Measurements from ENCODE around the gene TLR8. TPM values are rescaled to one million over a fixed set of nuclear protein-coding genes. Genes with fewer than 3 reads are reported as not detected.

The TLR8 gene
- total and polyA plus RNA-seq, 10 of the 15 experiments (the other 5 are each of a cell fraction or from before 2014, with no cell fraction given): 0.04 TPM; not detected in 9

GRCh38 chrX:12970691-12971202 is 64.3 kb downstream of the TLR8 start (continued):
- no peak for TF ChIP-seq LARP7 (IDR thresholded peaks at IDR 0.05)
- TF ChIP-seq RAD21 (IDR thresholded peaks at IDR 0.05; ENCODE audit: insufficient read depth, low read depth, low read length): peak; percentile 31; the same call in 1 of the 2 replicates
- TF ChIP-seq SIN3A (IDR thresholded peaks at IDR 0.05; ENCODE audit: low read depth, low read length): no peak
- TF ChIP-seq ZZZ3 (IDR thresholded peaks at IDR 0.05; ENCODE audit: control insufficient read depth, insufficient read length, low read depth): no peak
- no peak for TF ChIP-seq ASH2L (IDR thresholded peaks at IDR 0.05; ENCODE audit: borderline replicate concordance, low read depth)
- TF ChIP-seq BACH1 (IDR thresholded peaks at IDR 0.05; ENCODE audit: borderline replicate concordance): no peak
- no peak for TF ChIP-seq NBN (IDR thresholded peaks at IDR 0.05)
- TF ChIP-seq HDAC2 (IDR thresholded peaks at IDR 0.05): no peak
- 0 out of 2 replicates have a peak, but pooled peaks have one; percentile 27 for TF ChIP-seq TAF1 (IDR thresholded peaks at IDR 0.05; ENCODE audit: borderline replicate concordance, low read depth, low read length)
- TF ChIP-seq ZNF24 (IDR thresholded peaks at IDR 0.05): no peak
- TF ChIP-seq NR2F1 (conservative IDR thresholded peaks at IDR 0.05): no peak
- no peak for TF ChIP-seq IRF4 (IDR thresholded peaks at IDR 0.05; ENCODE audit: low read depth, low read length)
- peak; percentile 60 to 63 for TF ChIP-seq IKZF2 (IDR thresholded peaks at IDR 0.05)
- no peak for TF ChIP-seq PKNOX1 (IDR thresholded peaks at IDR 0.05)
- no peak for TF ChIP-seq ZNF217 (IDR thresholded peaks at IDR 0.05)
- TF ChIP-seq TBL1XR1 (IDR thresholded peaks at IDR 0.05; ENCODE audit: low read depth, low read length): no peak
- TF ChIP-seq ZNF592 (IDR thresholded peaks at IDR 0.05): no peak
- no peak for TF ChIP-seq E2F8 (IDR thresholded peaks at IDR 0.05; ENCODE audit: low read depth, partially characterized antibody)
